WTC11 (cell line): ENCODE results near the gene PRPSAP1. TPM values are rescaled to one million over a fixed set of nuclear protein-coding genes. Genes with fewer than 3 reads are reported as not detected.
"Not testable (repeated sequence)": the region's sequence is repeated elsewhere in the genome, so short reads cannot be mapped to it uniquely, and the experiment has no call there.

ENCODE experiments used
- ATAC-seq: fragments of 200-7000 bp; cut with Tn5 transposase; 2 replicates; pipeline ENCODE4 v1.10.0; 2021; ENCODE audit warnings: mild to moderate bottlenecking, moderate library complexity
- CTCF ChIA-PET: fragments of 300-600 bp; sonication (Branson Sonifier 250); formaldehyde crosslinking; loops from one replicate; lab custom pipeline; 2021; ENCODE audit warnings: antibody characterized with exemption; lab: Charles Lee
- POLR2A ChIA-PET: fragments of 350-600 bp; sonication (Branson Sonifier 250); formaldehyde crosslinking; loops from one replicate; lab custom pipeline; 2021; ENCODE audit warnings: antibody characterized with exemption; lab: Charles Lee
- DNase-seq: peaks from one replicate; pipeline ENCODE4 v3.0.0; 2021; ENCODE audit warnings: low spot score
- H3K27ac Mint-ChIP-seq: 2 replicates; pipeline ENCODE4 v1.8.0; 2021; ENCODE audit warnings: mixed read lengths
- H3K27me3 Mint-ChIP-seq: 2 replicates; pipeline ENCODE4 v1.8.0; 2021; ENCODE audit warnings: low read depth, mild to moderate bottlenecking, moderate library complexity, mixed read lengths
- H3K36me3 Mint-ChIP-seq: 2 replicates; pipeline ENCODE4 v1.8.0; 2021; ENCODE audit warnings: mixed read lengths
- H3K4me1 Mint-ChIP-seq: 2 replicates; pipeline ENCODE4 v1.8.0; 2022; ENCODE audit warnings: mixed read lengths
- H3K4me3 Mint-ChIP-seq: 2 replicates; pipeline ENCODE4 v1.8.0; 2021; ENCODE audit warnings: mild to moderate bottlenecking, moderate library complexity, mixed read lengths
- H3K9me3 Mint-ChIP-seq: 2 replicates; pipeline ENCODE4 v1.8.0; 2021; ENCODE audit warnings: mixed read lengths
- CREM ChIP-seq: sonication (generic); formaldehyde crosslinking; IDR thresholded peaks from 2 replicates; pipeline ENCODE4 v1.8.1; 2022; ENCODE audit warnings: mild to moderate bottlenecking, missing genetic modification reagents, moderate library complexity
- EMX1 ChIP-seq: fragments of 250-450 bp; sonication (Bioruptor Pico); IDR thresholded peaks from 2 replicates; pipeline ENCODE4 v1.8.0; 2021; ENCODE audit warnings: mild to moderate bottlenecking
- ESRRA ChIP-seq: sonication (generic); formaldehyde crosslinking; IDR thresholded peaks from 2 replicates; pipeline ENCODE4 v1.8.1; 2022; ENCODE audit warnings: mild to moderate bottlenecking, missing genetic modification reagents, borderline replicate concordance
- ETV6 ChIP-seq: sonication (generic); formaldehyde crosslinking; IDR thresholded peaks from 2 replicates; pipeline ENCODE4 v1.8.1; 2022; ENCODE audit warnings: mild to moderate bottlenecking, missing genetic modification reagents
- FOXP1 ChIP-seq: sonication (generic); formaldehyde crosslinking; IDR thresholded peaks from 2 replicates; pipeline ENCODE4 v1.8.0; 2022; ENCODE audit warnings: missing genetic modification reagents, mild to moderate bottlenecking, moderate library complexity, borderline replicate concordance
- FOXP4 ChIP-seq: sonication (generic); formaldehyde crosslinking; IDR thresholded peaks from 2 replicates; pipeline ENCODE4 v1.8.0; 2022; ENCODE audit warnings: mild to moderate bottlenecking, missing genetic modification reagents
- MAX ChIP-seq: sonication (generic); formaldehyde crosslinking; IDR thresholded peaks from 2 replicates; pipeline ENCODE4 v1.8.0; 2022; ENCODE audit warnings: mild to moderate bottlenecking, missing genetic modification reagents
- MXD4 ChIP-seq: fragments of 250-450 bp; sonication (Bioruptor Pico); IDR thresholded peaks from 2 replicates; pipeline ENCODE4 v1.8.0; 2021; ENCODE audit warnings: mild to moderate bottlenecking, moderate library complexity, borderline replicate concordance
- NFE2L1 ChIP-seq: sonication (generic); formaldehyde crosslinking; IDR thresholded peaks from 2 replicates; pipeline ENCODE4 v1.8.1; 2023; ENCODE audit warnings: missing genetic modification reagents
- NFYB ChIP-seq: sonication (generic); formaldehyde crosslinking; conservative IDR thresholded peaks from 2 replicates; pipeline ENCODE4 v1.8.0; 2022; ENCODE audit warnings: low read depth, missing genetic modification reagents
- NR3C1 ChIP-seq: sonication (generic); formaldehyde crosslinking; conservative IDR thresholded peaks from 2 replicates; pipeline ENCODE4 v1.8.1; 2023; ENCODE audit warnings: low read depth, mild to moderate bottlenecking, missing genetic modification reagents
- SOX15 ChIP-seq: fragments of 250-450 bp; sonication (Bioruptor Pico); IDR thresholded peaks from 2 replicates; pipeline ENCODE4 v1.9.0; 2021; ENCODE audit warnings: mild to moderate bottlenecking
- USF1 ChIP-seq: sonication (generic); formaldehyde crosslinking; IDR thresholded peaks from 2 replicates; pipeline ENCODE4 v1.8.0; 2022; ENCODE audit warnings: mild to moderate bottlenecking, missing genetic modification reagents
- ZBTB21 ChIP-seq: sonication (generic); formaldehyde crosslinking; IDR thresholded peaks from 2 replicates; pipeline ENCODE4 v1.8.1; 2023; ENCODE audit warnings: mild to moderate bottlenecking, missing genetic modification reagents, borderline replicate concordance
- ZMAT4 ChIP-seq: fragments of 250-450 bp; sonication (Bioruptor Pico); IDR thresholded peaks from 2 replicates; pipeline ENCODE4 v1.9.0; 2021; ENCODE audit warnings: mild to moderate bottlenecking
- ZNF232 ChIP-seq: sonication (generic); formaldehyde crosslinking; IDR thresholded peaks from 2 replicates; pipeline ENCODE4 v1.8.0; 2022; ENCODE audit warnings: mild to moderate bottlenecking, missing genetic modification reagents
- ZNF263 ChIP-seq: sonication (generic); formaldehyde crosslinking; IDR thresholded peaks from 2 replicates; pipeline ENCODE4 v1.8.1; 2022; ENCODE audit warnings: low read depth, mild to moderate bottlenecking, moderate library complexity, missing genetic modification reagents
- ZNF423 ChIP-seq: fragments of 250-450 bp; sonication (Bioruptor Pico); IDR thresholded peaks from 2 replicates; pipeline ENCODE4 v2.1.2; 2022; ENCODE audit warnings: mild to moderate bottlenecking, moderate library complexity
- ZSCAN18 ChIP-seq: fragments of 250-450 bp; sonication (Bioruptor Pico); IDR thresholded peaks from 2 replicates; pipeline ENCODE4 v2.1.2; 2022; ENCODE audit warnings: mild to moderate bottlenecking, moderate library complexity
- total RNA-seq: library from RNA; stranded (reverse); gene quantifications from 3 replicates; pipeline ENCODE4 v1.2.3, GENCODE V29; 2021

PRPSAP1 gene
- total RNA-seq, 1 experiment from 2014 or later = 56.5 TPM

- no peak for TF ChIP-seq MAX (CRISPR knock-in tag)
- TF ChIP-seq ZNF232 = no peak
- no peak for TF ChIP-seq ZBTB21
- TF ChIP-seq EMX1 (CRISPR knock-in tag) = no peak
- no peak for TF ChIP-seq ESRRA (CRISPR knock-in tag)
- TF ChIP-seq ZMAT4 (CRISPR knock-in tag) = no peak
- TF ChIP-seq ZSCAN18 (CRISPR knock-in tag) = no peak
- no peak for TF ChIP-seq USF1 (CRISPR knock-in tag)
- no peak for TF ChIP-seq NFYB (CRISPR knock-in tag)
- TF ChIP-seq NR3C1 (CRISPR knock-in tag) = no peak
- TF ChIP-seq SOX15 = no peak
- TF ChIP-seq, all 79 proteins: peak for 0
These were observed 11.7 kb upstream of the PRPSAP1 start (continued) for GRCh38 chr17:76365256-76365903.

GRCh38 chr17:76363107-76363842 lies 9.6 kb upstream of the PRPSAP1 start:
- ChIA-PET CTCF (interaction anchor here (0.6 to 5.8 kb wide), 4 partner anchors 20 to 95 kb away, joined by 3 to 102 read pairs (median 4); partner anchors contain the start of gene SPHK1), POLR2A (no interaction called here)
- ATAC-seq = no peak
- TF ChIP-seq ZNF423 (CRISPR knock-in tag) = no peak
- no peak for TF ChIP-seq FOXP1 (CRISPR knock-in tag)
- no peak for DNase-seq
- H3K9me3 Mint-ChIP-seq = no peaks in the 10 kb centered on the region
- H3K36me3 Mint-ChIP-seq = no peaks in the 10 kb centered on the region
- H3K4me3 Mint-ChIP-seq = no peak overlapping the region
- no peaks in the 10 kb centered on the region; the same call in 1 of the 2 replicates for H3K27me3 Mint-ChIP-seq
- peaks cover 26% of the 10 kb centered on the region for H3K4me1 Mint-ChIP-seq
- H3K27ac Mint-ChIP-seq = no peak overlapping the region

- no peaks in the 10 kb centered on the region for H3K9me3 Mint-ChIP-seq
- ATAC-seq (no peak), DNase-seq (no peak)
- no peak overlapping the region for H3K27ac Mint-ChIP-seq
- ChIA-PET CTCF (no interaction called here), POLR2A (no interaction called here)
- H3K27me3 Mint-ChIP-seq = no peaks in the 10 kb centered on the region
- no peaks in the 10 kb centered on the region for H3K36me3 Mint-ChIP-seq
- H3K4me1 Mint-ChIP-seq = peaks cover 10% of the 10 kb centered on the region
- no peak overlapping the region for H3K4me3 Mint-ChIP-seq
- TF ChIP-seq FOXP1 (CRISPR knock-in tag) (no peak), SOX15 (no peak), ETV6 (CRISPR knock-in tag) (no peak), FOXP4 (CRISPR knock-in tag) (no peak), NFE2L1 (no peak), MXD4 (CRISPR knock-in tag) (no peak), ZNF263 (CRISPR knock-in tag) (no peak), CREM (CRISPR knock-in tag) (no peak)
These were observed 6.7 kb upstream of the PRPSAP1 start for GRCh38 chr17:76360461-76360860.

GRCh38 chr17:76359776-76360175 lies 6.1 kb upstream of the PRPSAP1 start:
- H3K36me3 Mint-ChIP-seq, ATAC-seq, H3K4me3 Mint-ChIP-seq, POLR2A ChIA-PET, H3K9me3 Mint-ChIP-seq, CTCF ChIA-PET, H3K27ac Mint-ChIP-seq, H3K4me1 Mint-ChIP-seq, H3K27me3 Mint-ChIP-seq, DNase-seq: not testable (repeated sequence)
